Astrocyte (in vitro differentiated cells and primary cell): ENCODE data around the gene RAB11FIP3. TPM values are rescaled to one million over a fixed set of nuclear protein-coding genes. Genes with fewer than 3 reads are reported as not detected.

ENCODE experiments used
- DNase-seq: peaks from one replicate; pipeline ENCODE4 v3.0.0-alpha.2; 2010; ENCODE audit warnings: low read depth
- FAIRE-seq: peaks from 2 replicates; lab custom pipeline; 2011; peaks lifted over from hg19 to GRCh38; lab: Jason Lieb, UNC
- H2AFZ ChIP-seq: 2 replicates; pipeline ENCODE4 v1.6.0; 2012; ENCODE audit warnings: low read depth, low read length, inconsistent platforms
- H3K27ac ChIP-seq: 2 replicates; pipeline ENCODE4 v1.5.1; 2011; ENCODE audit warnings: low read depth, low read length, inconsistent platforms
- H3K27me3 ChIP-seq: 2 replicates; pipeline ENCODE4 v1.6.0; 2011; ENCODE audit warnings: low read length, inconsistent platforms; ENCODE audit not compliant: insufficient read depth
- H3K36me3 ChIP-seq: 2 replicates; pipeline ENCODE4 v1.5.1; 2011; ENCODE audit warnings: low read length, inconsistent platforms; ENCODE audit not compliant: insufficient read depth
- H3K4me1 ChIP-seq: 2 replicates; pipeline ENCODE4 v1.5.1; 2011; ENCODE audit warnings: low read length, inconsistent platforms; ENCODE audit not compliant: insufficient read depth
- H3K4me2 ChIP-seq: 2 replicates; pipeline ENCODE4 v1.6.0; 2012; ENCODE audit warnings: low read length, inconsistent platforms
- H3K4me3 ChIP-seq: 2 replicates; pipeline ENCODE4 v1.5.1; 2011; ENCODE audit warnings: low read depth, mild to moderate bottlenecking, low read length, inconsistent platforms; ENCODE audit not compliant: insufficient read depth
- H3K79me2 ChIP-seq: 2 replicates; pipeline ENCODE4 v1.6.0; 2012; ENCODE audit warnings: mild to moderate bottlenecking, low read length, inconsistent platforms; ENCODE audit not compliant: insufficient read depth
- H3K9ac ChIP-seq: 2 replicates; pipeline ENCODE4 v1.6.0; 2012; ENCODE audit warnings: mild to moderate bottlenecking, low read length, inconsistent platforms
- H3K9me3 ChIP-seq: 2 replicates; pipeline ENCODE4 v1.5.1; 2012; ENCODE audit warnings: low read depth, mild to moderate bottlenecking, low read length, inconsistent platforms; ENCODE audit not compliant: insufficient read depth
- H4K20me1 ChIP-seq: 2 replicates; pipeline ENCODE4 v1.6.0; 2012; ENCODE audit warnings: low read length, inconsistent platforms; ENCODE audit not compliant: insufficient read depth
- H3K27ac Mint-ChIP-seq: one replicate; pipeline ENCODE4 v1.8.0; 2021; ENCODE audit warnings: mild to moderate bottlenecking, mixed read lengths; ENCODE audit not compliant: unreplicated experiment
- H3K27me3 Mint-ChIP-seq: one replicate; pipeline ENCODE4 v1.8.0; 2021; ENCODE audit warnings: low read depth, mixed read lengths; ENCODE audit not compliant: unreplicated experiment
- H3K36me3 Mint-ChIP-seq: one replicate; pipeline ENCODE4 v1.8.0; 2021; ENCODE audit warnings: low read depth, mixed read lengths; ENCODE audit not compliant: unreplicated experiment
- H3K4me1 Mint-ChIP-seq: one replicate; pipeline ENCODE4 v1.8.0; 2021; ENCODE audit warnings: low read depth, mixed read lengths; ENCODE audit not compliant: unreplicated experiment
- H3K4me3 Mint-ChIP-seq: one replicate; pipeline ENCODE4 v1.8.0; 2021; ENCODE audit warnings: mild to moderate bottlenecking, moderate library complexity, mixed read lengths; ENCODE audit not compliant: unreplicated experiment
- H3K9me3 Mint-ChIP-seq: one replicate; pipeline ENCODE4 v1.8.0; 2021; ENCODE audit warnings: mild to moderate bottlenecking, mixed read lengths; ENCODE audit not compliant: unreplicated experiment
- CTCF ChIP-seq: IDR thresholded peaks from 2 replicates; pipeline ENCODE4 v1.5.1; 2011; ENCODE audit warnings: low read depth, mild to moderate bottlenecking, inconsistent platforms, low read length, moderate library complexity; ENCODE audit not compliant: insufficient read depth
- EZH2 ChIP-seq: IDR thresholded peaks from 2 replicates; pipeline ENCODE4 v1.6.1; 2012; ENCODE audit warnings: mild to moderate bottlenecking, low read length, inconsistent platforms; ENCODE audit not compliant: insufficient read depth
- total RNA-seq: library from RNA; stranded (reverse); gene quantifications from 2 replicates; pipeline ENCODE4 v1.2.1, GENCODE V29; 2021

Gene RAB11FIP3
- total RNA-seq, 1 donor from 2014 or later = 21.2 TPM

GRCh38 chr16:521381-522210 lies 96.1 kb downstream of the RAB11FIP3 start:
- Mint-ChIP-seq H3K9me3 (no peaks in the 10 kb centered on the region), H3K27me3 (no peaks in the 10 kb centered on the region), H3K4me3 (no peak overlapping the region), H3K4me1 (peaks cover 11% of the 10 kb centered on the region), H3K27ac (no peak overlapping the region), H3K36me3 (peaks cover 7% of the 10 kb centered on the region)
- no peak overlapping the region for H3K27ac ChIP-seq
- H3K9ac ChIP-seq = no peak overlapping the region
- no peaks in the 10 kb centered on the region for H3K27me3 ChIP-seq
- no peak overlapping the region for H3K4me3 ChIP-seq
- H3K4me2 ChIP-seq = no peak overlapping the region
- H3K4me1 ChIP-seq = peaks cover 20% of the 10 kb centered on the region
- H3K36me3 ChIP-seq = peaks cover 3% of the 10 kb centered on the region
- no peak for DNase-seq
- H2AFZ ChIP-seq = no peak overlapping the region
- H3K9me3 ChIP-seq = no peaks in the 10 kb centered on the region
- TF ChIP-seq CTCF (no peak), EZH2 (no peak)
- H4K20me1 ChIP-seq = peaks cover 28% of the 10 kb centered on the region
- peaks cover 25% of the 10 kb centered on the region for H3K79me2 ChIP-seq
- no peak for FAIRE-seq

- H3K27ac Mint-ChIP-seq = no peak overlapping the region
- H3K4me3 Mint-ChIP-seq = no peak overlapping the region
- no peak for DNase-seq
These were observed 97.1 kb downstream of the RAB11FIP3 start for GRCh38 chr16:522320-523096.

More at GRCh38 chr16:522320-523096, 97.1 kb downstream of the RAB11FIP3 start:
- Mint-ChIP-seq H3K27me3 (no peaks in the 10 kb centered on the region), H3K9me3 (no peaks in the 10 kb centered on the region), H3K36me3 (peaks cover 5% of the 10 kb centered on the region), H3K4me1 (peaks cover 12% of the 10 kb centered on the region)
- H3K4me1 ChIP-seq = peaks cover 22% of the 10 kb centered on the region
- H3K9ac ChIP-seq = no peak overlapping the region
- no peaks in the 10 kb centered on the region for H3K9me3 ChIP-seq
- no peaks in the 10 kb centered on the region for H3K27me3 ChIP-seq
- no peak overlapping the region for H3K27ac ChIP-seq
- no peak overlapping the region for H2AFZ ChIP-seq
- H3K79me2 ChIP-seq = peaks cover 32% of the 10 kb centered on the region
- no peak for TF ChIP-seq EZH2
- no peak for TF ChIP-seq CTCF
- H3K36me3 ChIP-seq = peaks cover 3% of the 10 kb centered on the region
- no peak overlapping the region for H3K4me2 ChIP-seq
- FAIRE-seq = no peak
- no peak overlapping the region for H3K4me3 ChIP-seq
- H4K20me1 ChIP-seq = peaks cover 30% of the 10 kb centered on the region
